IPS-18c (cell line): ENCODE data around the gene STRC.
"Not testable (repeated sequence)": the region's sequence is repeated elsewhere in the genome, so short reads cannot be mapped to it uniquely, and the experiment has no call there.

Experiments
- H3K4me3 ChIP-seq: 2 replicates; pipeline ENCODE4 v1.7.0; 2013; ENCODE audit warnings: low read depth, mild to moderate bottlenecking, low read length, moderate library complexity; ENCODE audit not compliant: insufficient read depth
- H3K9me3 ChIP-seq: one replicate; pipeline ENCODE4 v1.6.1; 2013; ENCODE audit warnings: mild to moderate bottlenecking, low read length, moderate library complexity; ENCODE audit not compliant: control insufficient read depth, insufficient read depth

Gene STRC

DNA sequence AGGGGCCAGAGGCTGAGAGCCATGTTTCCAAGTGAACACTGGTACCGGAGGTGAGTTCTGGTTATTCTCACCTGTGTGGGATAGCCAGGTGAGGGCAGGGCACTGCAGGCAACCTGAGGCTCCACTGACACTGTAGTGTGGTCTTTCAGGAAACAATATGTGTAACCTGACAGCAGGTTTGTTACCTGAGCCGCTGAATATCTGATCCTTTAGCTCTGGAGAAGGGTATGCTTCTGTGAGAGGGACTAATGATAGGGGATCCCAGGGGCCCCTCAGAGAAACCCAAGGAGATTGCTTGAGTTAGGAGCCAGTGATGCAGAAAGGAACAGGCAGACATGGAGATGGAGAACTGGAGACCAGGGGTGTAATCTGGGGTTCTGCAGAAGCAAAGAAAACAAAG, at the start of gene STRC:
Gene STRC (minus strand): TSS at position 101 of the 400 bp plus-strand sequence. CDS start 78 bp downstream, at position 23.
- H3K4me3 ChIP-seq, H3K9me3 ChIP-seq: not testable (repeated sequence)

DNA sequence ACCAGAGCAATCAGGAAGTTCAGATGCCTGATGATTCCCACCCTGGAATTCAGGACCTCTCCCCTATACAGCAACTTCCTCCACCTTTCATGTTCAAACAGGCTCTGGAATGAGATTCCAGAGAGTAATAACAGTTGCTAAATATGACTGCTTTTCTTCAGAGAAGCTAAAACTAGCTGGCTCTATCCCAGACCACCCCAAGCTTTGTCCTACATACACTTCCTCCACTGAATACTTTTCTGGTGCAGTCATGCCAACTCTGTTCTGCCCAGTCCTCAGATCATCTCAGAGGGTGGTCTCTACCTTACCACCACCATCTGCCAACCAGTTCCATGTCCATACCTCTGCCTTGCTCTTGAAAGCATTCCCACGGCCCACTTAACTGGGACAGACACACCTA, 47.6 kb upstream of the STRC start:
- not testable (repeated sequence) for H3K9me3 ChIP-seq, H3K4me3 ChIP-seq

DNA sequence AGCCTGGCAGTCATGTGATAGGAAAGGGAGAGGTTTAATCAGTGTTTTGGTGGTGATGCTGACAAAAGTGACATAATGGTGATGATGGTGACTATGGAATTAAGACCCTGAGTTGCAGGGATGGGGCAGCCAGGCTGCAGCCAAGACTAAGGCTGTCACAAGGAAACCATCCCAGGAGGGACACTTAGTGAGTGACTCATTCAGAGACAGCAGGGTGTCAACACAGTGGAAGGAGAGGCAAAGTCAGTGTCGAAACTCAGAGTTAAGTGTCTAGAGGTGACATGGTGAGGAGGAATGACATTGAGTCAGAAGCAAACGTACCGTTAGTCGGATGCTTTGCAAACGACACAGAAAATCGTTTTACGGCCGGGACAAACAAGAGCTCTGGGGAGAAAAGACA, 44.7 kb upstream of the STRC start:
- not testable (repeated sequence) for H3K4me3 ChIP-seq, H3K9me3 ChIP-seq

DNA sequence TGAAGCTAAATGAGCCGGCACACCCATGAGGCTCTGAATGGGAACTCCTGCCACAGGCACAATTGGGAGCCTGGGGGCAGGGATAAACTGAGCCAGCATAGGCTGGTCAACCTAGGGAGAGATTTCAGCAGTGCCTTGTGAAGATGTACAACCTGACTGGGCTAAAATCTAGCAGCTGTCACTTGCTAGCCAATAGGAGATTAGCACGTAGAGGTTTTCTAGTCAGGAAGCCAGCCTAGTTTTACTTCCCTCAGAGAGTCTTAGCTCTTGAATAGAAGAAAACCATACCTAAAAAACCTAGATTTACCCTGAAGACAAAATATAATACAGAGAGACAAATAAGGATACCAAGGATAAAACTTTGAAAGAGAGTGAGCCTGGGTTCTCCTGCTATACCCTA, 43.7 kb upstream of the STRC start:
- H3K4me3 ChIP-seq, H3K9me3 ChIP-seq: not testable (repeated sequence)

DNA sequence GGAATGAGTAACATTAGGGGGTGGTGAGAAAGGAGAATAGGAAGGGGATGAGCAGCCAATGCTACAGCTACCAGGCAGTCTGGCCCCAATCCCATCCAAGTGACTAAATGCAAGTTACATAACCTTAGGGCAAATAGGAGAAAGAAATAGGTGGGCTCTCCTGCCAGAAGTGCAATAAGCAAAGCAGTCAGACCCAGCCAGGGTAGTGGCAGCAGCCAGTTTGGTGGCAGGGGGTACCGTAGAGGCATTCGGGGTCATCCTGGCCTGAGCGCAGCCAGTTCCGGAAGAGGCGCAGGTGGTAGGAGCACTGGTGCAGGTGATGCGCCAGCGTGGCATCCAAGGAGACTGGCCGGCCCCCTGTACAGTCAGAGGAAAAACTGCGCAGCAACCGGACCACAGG, 41.1 kb upstream of the STRC start:
- not testable (repeated sequence) for H3K4me3 ChIP-seq, H3K9me3 ChIP-seq

DNA sequence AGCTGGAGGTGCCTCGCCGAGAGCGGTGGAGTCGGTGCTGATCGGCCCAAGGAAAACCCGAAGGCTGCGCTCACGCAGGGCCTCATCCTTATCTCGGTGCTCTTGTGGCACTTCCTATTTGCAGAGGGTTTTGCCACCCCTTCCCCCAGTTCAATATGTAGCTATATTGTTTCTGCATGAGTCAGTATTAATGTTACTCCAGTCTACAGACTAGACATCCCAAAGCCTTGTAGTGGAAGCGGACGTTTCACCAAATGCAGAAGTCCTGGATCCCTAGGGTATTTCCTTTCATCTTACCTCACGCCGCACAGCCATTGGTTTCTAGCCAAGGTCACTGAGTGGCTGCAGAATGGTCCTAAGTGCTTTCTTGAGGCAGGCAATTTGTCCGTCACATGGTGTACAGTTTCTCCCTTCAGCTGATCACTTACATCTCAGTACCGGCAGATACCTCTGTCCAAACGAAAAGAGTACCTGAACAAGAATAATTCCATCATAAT, 30.9 kb upstream of the STRC start:
- not testable (repeated sequence) for H3K9me3 ChIP-seq, H3K4me3 ChIP-seq

DNA sequence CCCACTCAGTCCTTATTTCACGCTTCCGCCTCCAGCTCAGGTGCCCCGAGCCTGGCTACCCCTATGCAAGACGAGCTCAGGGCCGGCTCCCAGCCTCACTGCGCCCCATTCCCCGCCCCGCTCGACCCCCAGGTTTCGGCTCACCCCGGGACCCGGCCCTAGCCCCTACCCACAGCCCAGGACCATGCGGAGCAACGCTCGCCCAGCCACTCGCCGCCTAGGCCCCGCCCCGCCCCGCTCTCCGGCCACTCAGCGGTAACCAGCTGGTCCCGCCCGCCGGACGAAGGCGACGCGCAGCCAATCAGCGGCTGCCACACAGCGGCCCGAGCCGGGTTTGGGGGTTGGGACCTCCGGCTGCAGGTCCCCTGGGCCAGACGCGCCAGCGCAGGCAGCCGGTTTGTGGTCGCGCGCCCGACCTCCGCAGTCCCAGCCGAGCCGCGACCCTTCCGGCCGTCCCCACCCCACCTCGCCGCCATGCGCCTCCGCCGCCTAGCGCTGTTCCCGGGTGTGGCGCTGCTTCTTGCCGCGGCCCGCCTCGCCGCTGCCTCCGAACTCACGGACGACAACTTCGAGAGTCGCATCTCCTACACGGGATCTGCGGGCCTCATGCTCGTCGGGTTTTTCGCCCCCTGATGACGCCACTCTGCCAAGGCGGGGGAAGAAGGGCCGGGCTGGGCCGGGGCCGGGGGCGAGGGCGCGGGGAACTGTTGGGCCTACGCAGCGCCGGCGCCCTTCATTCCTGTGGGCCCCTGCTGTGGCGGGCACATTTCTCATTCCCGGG, 30.2 kb upstream of the STRC start, which contains the start of gene CATSPER2:
Gene CATSPER2 (minus strand): TSS at position 196 of the 781 bp plus-strand sequence. CDS start 783 bp downstream, outside the sequence.
- peaks cover 4% of the 10 kb centered on the region for H3K9me3 ChIP-seq
- no peak within 1 kb of the TSS for H3K4me3 ChIP-seq

DNA sequence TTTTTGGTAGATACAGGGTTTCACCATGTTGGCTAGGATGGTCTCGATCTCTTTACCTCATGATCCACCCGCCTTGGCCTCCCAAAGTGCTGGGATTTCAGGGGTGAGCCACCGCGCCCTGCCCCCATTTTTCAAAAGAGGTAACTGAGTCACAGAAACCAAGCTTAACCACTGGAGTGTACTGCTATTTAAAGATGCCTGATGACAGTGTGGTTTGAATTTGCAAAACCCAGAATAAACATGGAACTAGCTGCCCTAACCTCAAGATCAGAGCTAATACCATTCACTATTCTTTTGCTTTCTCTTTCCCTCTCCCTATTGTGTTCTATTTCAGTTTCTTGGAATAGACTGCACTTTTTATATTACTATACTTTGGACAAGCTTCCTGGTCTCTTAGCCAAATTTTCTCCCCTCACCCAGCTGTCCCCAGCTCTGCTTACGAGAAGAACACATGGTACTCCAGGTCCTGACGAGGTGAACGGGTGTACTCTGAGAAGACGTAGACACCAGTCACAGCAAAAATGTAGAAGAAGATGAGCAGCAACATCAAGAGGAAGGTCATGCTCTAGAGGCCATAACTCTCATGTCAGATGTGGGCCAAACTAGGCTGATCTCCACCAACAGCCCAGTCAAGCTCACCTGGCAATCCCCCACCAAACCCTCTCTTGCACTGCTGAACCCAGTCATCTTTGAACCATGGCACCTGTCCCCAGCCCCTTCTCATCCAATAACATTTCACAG, 20.0 kb upstream of the STRC start:
- not testable (repeated sequence) for H3K4me3 ChIP-seq

DNA sequence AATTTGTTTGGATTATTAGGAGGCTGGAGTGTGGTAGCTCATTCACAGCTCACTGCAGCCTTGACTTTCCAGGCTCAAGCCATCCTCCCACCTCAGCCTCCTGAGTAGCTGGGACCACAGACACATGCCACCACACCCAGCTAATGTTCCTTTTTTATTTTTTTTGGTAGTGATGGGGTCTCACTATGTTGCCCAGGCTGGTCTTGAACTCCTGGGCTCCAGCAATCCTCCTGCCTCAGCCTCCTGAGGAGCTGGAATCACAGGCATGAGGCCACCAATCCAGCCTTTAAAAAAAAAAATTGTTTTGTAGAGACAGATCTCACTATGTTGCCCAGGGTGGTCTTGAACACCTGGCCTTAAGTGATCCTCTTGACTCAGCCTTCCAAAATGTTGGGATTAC, 8.3 kb upstream of the STRC start:
- not testable (repeated sequence) for H3K4me3 ChIP-seq, H3K9me3 ChIP-seq

More for the DNA sequence above, 20.0 kb upstream of the STRC start:
- not testable (repeated sequence) for H3K9me3 ChIP-seq

DNA sequence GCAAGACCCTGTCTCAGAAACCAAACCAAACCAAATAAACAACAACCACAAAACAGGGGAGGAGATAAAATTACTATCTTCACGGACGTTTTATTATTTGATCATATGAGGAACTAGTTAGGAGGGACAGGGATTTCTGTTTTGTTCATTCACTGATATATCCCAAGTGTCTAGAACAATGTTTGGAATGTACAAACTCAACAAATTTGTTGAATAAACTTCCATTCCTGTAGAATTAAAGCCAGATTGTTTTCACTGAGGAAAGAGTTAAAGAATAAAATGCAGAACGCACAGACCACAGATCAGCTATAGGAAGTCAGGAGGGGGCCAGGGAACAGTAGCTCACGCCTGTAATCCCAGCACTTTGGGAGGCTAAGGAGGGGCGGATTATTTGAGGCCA, 6.5 kb upstream of the STRC start:
- H3K9me3 ChIP-seq, result no peaks in the 10 kb centered on the region
- H3K4me3 ChIP-seq, result no peak overlapping the region

DNA sequence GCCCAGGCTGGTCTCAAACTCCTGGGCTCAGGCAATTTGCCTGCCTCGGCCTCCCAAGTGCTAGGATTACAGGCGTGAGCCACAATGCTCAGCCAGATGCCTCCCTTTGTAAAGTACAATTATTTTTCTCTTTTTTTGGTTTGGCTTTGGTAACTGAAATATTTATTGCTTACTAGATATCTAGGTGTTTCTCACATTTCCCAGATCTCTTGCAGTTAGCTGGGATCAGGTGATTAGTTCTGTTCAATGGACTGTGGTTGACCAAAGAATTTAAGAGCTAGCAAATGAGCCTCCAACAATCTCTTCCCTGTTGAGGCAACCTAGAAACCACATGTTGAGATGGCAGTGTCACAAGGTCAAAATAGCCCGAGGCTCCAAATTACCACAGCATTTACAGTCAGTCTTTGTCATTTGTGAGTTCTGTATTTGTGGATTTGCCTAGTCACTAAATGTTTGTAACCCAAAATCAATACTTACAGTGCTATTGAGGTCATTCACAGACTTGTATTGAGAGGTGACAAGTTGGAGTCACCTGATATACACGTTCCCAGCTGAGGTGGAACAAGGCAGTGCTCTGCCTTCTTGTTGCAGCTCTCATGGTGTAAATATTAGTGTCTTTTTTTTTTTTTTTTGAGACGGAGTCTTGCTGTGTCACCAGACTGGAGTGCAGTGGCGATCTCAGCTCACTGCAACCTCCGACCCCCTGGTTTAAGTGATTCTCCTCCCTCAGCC, 3.6 kb upstream of the STRC start:
- H3K9me3 ChIP-seq, H3K4me3 ChIP-seq: not testable (repeated sequence)

DNA sequence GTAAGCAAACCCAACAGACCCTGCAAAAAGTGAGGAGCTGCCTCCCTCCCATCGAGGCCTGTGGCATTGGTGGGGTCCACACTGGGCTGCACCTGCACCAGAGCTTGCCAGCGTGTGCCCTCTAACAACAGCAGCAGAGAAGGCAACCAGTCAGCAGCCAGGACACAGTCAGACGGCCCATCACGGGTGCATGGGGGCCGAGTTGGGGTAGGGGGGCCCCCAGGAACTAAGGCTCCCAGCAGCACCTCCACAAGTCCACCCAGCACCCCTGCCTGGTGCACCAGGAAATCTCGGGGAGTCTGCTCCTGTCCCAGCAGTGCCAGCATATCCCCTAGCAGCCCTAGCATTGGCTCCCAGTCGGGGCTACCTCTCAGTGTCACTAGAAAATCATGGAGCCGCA, 850 bp downstream of the STRC start:
- not testable (repeated sequence) for H3K4me3 ChIP-seq, H3K9me3 ChIP-seq

DNA sequence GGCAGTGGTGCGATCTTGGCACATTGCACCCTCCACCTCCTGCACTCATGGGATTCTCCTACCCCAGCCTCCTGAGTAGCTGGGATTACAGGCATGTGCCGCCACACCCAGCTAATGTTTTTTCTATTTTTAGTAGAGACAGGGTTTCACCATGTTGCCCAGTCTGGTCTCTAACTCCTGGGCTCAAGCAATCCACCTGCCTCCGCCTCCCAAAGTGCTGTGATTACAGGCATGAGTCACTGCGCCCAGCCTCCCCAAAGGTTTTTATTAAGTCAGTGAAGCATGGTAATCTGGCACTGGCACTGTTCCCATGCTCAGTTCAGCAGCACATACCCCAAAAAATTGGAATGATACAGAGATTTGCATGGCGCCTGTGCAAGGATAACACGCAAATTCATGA, 16.4 kb downstream of the STRC start:
- not testable (repeated sequence) for H3K9me3 ChIP-seq, H3K4me3 ChIP-seq

DNA sequence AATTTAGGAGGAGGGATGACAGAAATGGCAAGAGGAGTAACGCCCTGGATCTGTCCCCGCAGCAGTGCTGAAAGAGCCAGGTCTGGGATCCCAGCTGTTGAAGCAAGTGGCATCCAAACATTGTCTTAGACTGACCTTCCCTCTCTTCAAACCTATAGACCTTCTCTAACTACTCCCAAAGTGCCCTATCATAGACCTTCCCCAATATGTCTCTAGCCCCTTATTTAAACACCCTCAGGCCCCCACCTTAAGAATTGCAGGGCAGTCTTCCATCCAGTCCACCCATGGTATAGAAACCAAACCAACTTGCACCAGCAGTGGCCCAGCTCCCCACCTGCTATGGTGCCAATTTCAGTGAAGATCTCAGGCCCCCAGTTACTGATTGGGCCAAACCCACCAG, 18.4 kb downstream of the STRC start:
- not testable (repeated sequence) for H3K4me3 ChIP-seq

DNA sequence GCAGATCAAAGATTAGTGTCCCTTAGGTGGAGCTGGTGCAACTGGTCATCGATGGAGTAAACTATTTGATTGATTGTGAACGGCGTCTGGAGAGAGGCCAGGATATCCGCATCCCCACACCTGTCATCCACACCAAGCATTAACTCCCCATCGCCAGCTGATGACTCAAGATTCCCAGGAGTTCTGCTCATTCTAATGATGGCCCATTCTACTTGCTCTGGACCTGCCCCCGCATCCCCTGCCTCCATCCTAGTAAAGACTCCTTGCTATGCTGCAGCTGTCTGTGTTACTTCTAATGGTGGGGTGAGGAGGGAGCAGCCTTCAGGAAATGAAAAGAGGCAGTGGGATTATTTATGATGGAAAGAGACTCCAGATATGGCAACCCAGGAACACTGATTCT, 19.5 kb downstream of the STRC start:
- not testable (repeated sequence) for H3K4me3 ChIP-seq, H3K9me3 ChIP-seq

More for the DNA sequence above, 18.4 kb downstream of the STRC start:
- not testable (repeated sequence) for H3K9me3 ChIP-seq

DNA sequence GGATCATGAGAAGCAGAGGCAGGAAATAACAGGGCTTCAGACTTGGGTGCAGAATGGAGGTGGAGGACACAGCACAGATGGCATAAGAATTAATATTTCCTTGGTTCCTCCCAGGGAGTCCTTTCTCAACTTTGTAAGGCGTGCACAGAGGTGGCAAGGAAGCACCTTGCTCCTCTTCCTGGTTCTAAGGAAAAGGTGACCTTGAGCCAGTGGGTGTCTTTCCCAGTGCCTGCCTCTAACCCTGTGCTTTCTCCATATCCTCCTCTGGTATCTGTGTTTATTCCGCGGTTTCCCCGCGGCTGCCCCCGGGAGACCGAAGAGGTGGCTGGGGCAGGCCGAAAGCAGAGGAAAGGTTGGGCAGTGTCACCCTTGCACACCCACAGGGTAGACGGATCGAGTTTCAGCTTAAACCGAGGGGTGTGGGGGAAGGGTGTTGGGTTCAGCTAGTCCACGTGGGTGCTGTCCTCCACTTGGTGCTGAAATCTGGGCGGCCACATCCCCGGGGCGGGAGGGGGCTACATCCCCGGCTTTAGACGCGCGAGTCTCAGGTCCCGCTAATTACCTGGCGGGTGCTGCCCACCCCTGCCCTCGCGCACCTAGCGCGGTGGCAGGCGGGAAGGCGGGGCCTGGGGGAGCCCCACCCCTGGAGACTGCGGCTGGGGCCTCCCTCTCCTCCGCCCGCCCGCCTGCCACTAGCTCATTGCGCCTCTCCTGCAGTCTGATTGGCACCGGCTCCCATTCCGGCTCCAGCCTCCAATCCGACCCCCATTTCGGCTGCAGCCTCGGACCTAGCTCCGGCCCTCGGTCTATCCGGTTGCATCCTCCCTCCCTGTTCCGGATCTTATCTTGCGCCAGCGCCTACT, 25.0 kb downstream of the STRC start, which contains the start of gene CKMT1B:
Gene CKMT1B (plus strand): TSS at position 700 of the 863 bp plus-strand sequence. CDS start 192 bp downstream, outside the sequence.
- H3K9me3 ChIP-seq, H3K4me3 ChIP-seq: not testable (repeated sequence)

DNA sequence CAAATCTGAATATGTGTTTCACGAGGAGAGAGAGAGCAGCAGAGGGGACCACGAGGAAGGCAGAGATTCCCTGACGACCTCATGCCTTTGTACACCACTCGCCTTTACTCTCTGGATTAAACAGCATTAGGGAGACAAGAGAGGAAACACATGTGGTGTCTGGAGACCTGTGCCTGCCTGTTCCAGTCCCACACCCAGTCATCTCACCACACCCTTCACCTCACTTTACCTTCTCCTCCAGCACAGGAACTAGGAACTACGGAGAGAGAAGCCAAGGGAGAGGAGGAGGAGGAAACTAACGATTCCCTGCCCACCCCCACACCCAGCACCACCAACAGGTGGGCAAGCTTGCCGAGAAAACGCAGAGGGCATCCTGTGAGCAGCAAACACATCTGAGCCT, 25.8 kb downstream of the STRC start:
- not testable (repeated sequence) for H3K9me3 ChIP-seq

More for the DNA sequence above, 25.8 kb downstream of the STRC start:
- not testable (repeated sequence) for H3K4me3 ChIP-seq
